Mucosa of stomach (tissue), 1 donor: ENCODE results near the gene EPHB1.

Source experiments
- H3K27me3 ChIP-seq: one replicate; pipeline ENCODE4 v1.7.0; 2013; ENCODE audit warnings: mild to moderate bottlenecking, low read length; ENCODE audit not compliant: control insufficient read depth, insufficient read depth
- H3K36me3 ChIP-seq: one replicate; pipeline ENCODE4 v1.7.0; 2013; ENCODE audit warnings: low read length; ENCODE audit not compliant: control insufficient read depth, insufficient read depth
- H3K4me1 ChIP-seq: one replicate; pipeline ENCODE4 v1.7.0; 2013; ENCODE audit warnings: mild to moderate bottlenecking, low read length; ENCODE audit not compliant: control insufficient read depth, insufficient read depth
- H3K4me3 ChIP-seq: one replicate; pipeline ENCODE4 v1.7.0; 2013; ENCODE audit warnings: low read length
- H3K9ac ChIP-seq: one replicate; pipeline ENCODE4 v1.7.0; 2013; ENCODE audit warnings: mild to moderate bottlenecking, low read length, moderate library complexity
- H3K9me3 ChIP-seq: one replicate; pipeline ENCODE4 v1.7.0; 2013; ENCODE audit warnings: mild to moderate bottlenecking, low read length, moderate library complexity; ENCODE audit not compliant: control insufficient read depth
- donor health status: Pancreatic carcinoma.

Gene EPHB1

DNA sequence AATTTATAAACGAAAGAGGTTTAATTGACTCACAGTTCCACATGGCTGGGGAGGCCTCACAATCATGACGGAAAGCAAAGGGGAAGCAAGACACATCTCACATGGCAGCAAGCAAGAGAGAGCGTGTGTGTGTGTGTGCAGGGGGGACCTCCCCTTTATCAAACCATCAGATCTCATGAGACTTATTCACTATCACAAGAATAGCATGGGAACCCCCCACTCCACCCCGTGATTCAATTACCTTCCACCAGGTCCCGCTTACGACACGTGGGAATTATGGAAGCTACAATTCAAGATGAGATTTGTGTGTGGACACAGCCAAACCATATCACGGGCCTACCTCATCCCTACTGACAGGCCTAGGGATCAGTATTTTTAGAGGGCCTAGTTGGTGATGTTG is 3.1 kb upstream of the EPHB1 start:
- Histone ChIP-seq H3K9ac (no peak overlapping the region), H3K9me3 (no peaks in the 10 kb centered on the region), H3K4me3 (no peak overlapping the region), H3K4me1 (peaks cover 11% of the 10 kb centered on the region), H3K36me3 (no peaks in the 10 kb centered on the region), H3K27me3 (peaks cover 20% of the 10 kb centered on the region)

DNA sequence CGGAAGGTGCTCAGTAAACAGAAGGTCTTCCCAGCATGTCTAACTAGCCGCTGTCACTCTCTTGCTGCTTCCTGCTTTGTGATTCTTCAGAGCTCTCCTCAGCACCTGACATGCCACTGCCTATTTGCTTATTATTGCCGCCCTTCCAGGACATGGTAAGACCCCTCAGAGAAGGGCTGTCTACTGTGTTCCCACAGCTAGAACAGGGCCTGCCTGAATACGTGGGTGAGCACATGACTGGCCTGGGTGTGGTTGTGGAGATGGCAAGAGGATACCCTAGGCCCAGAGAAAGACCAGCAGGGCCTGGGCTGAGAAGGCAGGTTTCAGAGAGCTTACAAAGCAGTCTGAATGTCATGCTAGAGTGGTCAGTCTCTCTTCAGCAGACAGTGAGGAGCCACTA is 2.4 kb upstream of the EPHB1 start:
- no peaks in the 10 kb centered on the region for H3K9me3 ChIP-seq
- peaks cover 11% of the 10 kb centered on the region for H3K4me1 ChIP-seq
- H3K36me3 ChIP-seq, result no peaks in the 10 kb centered on the region

DNA sequence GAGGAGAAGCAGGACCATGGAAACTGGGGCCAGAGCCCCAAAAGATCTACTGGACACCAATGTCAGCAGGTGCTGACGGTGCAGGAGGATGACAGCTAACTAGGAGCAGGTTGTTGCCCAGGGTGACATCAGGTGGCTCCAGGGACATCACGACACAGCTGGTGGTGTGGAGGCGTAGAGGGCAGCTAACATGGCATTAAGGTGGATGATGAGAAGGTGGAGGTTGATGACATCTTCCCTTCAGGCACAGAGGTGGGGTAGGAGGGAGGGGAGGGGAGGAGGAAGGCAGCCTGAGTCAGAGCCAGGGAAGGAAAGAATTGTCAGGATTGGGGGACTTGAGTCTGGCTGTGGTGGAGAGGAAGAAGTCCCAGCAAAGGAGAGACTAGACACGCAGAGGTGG is 1.5 kb upstream of the EPHB1 start:
- no peak overlapping the region for H3K9ac ChIP-seq
- H3K27me3 ChIP-seq, result peaks cover 36% of the 10 kb centered on the region
- no peaks in the 10 kb centered on the region for H3K9me3 ChIP-seq

More for the DNA sequence above, 2.4 kb upstream of the EPHB1 start:
- Histone ChIP-seq H3K9ac (no peak overlapping the region), H3K27me3 (peaks cover 28% of the 10 kb centered on the region), H3K4me3 (no peak overlapping the region)

DNA sequence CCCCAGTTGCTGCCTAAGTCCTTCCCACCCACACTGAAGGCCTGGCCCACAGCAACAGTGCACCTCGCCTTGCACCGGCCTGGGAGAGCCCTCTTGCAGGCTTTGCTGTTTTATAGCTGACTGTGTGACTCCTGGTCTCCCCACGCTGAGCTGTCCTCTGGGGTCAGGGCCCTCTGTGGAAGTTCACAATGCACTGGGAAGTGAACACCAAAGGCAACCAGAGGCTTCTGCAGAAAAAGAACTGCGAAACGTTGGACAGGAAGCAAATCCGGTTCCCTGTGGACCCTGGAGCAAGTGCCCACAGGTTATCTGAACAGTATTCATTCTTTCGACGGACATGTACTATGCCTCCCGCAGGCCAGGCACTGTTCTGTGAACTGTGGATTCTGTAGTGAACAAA is 737 bp upstream of the EPHB1 start:
- Histone ChIP-seq H3K9me3 (no peaks in the 10 kb centered on the region), H3K4me1 (peaks cover 11% of the 10 kb centered on the region), H3K9ac (no peak overlapping the region), H3K4me3 (no peak overlapping the region), H3K36me3 (no peaks in the 10 kb centered on the region), H3K27me3 (peaks cover 41% of the 10 kb centered on the region)

More for the DNA sequence above, 1.5 kb upstream of the EPHB1 start:
- Histone ChIP-seq H3K4me3 (no peak overlapping the region), H3K4me1 (peaks cover 11% of the 10 kb centered on the region), H3K36me3 (no peaks in the 10 kb centered on the region)

DNA sequence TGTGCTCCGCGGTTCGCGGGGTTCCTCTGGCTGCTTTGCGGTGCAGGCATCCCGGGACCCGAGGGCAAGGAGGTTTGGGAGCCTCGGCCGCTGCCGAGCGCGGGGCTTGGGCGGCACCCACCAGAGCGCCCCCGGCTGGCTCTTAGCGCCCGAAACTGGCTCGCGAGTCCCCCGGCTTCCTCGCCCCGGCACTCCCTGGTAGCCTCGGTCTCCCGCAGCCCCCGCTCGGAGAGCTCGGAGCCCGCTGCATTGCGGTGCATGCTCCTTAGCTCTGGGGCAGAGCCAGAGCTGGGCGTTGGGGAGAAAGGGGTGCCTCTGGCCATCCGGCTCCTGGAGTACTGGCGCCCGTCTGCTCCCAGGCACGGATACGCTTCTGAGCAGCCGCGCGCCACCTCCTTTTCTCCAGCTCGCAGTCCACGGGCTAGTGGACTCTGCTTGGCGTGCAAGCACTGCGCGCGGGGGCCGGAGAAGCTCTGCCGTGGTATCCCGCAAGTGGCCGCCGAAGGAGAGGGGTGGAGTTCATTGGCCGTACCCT is 753 bp downstream of the EPHB1 start:
- Histone ChIP-seq H3K9me3 (no peaks in the 10 kb centered on the region), H3K9ac (no peak overlapping the region), H3K4me1 (peaks cover 11% of the 10 kb centered on the region), H3K27me3 (peaks cover 41% of the 10 kb centered on the region), H3K36me3 (no peaks in the 10 kb centered on the region), H3K4me3 (no peak overlapping the region)

DNA sequence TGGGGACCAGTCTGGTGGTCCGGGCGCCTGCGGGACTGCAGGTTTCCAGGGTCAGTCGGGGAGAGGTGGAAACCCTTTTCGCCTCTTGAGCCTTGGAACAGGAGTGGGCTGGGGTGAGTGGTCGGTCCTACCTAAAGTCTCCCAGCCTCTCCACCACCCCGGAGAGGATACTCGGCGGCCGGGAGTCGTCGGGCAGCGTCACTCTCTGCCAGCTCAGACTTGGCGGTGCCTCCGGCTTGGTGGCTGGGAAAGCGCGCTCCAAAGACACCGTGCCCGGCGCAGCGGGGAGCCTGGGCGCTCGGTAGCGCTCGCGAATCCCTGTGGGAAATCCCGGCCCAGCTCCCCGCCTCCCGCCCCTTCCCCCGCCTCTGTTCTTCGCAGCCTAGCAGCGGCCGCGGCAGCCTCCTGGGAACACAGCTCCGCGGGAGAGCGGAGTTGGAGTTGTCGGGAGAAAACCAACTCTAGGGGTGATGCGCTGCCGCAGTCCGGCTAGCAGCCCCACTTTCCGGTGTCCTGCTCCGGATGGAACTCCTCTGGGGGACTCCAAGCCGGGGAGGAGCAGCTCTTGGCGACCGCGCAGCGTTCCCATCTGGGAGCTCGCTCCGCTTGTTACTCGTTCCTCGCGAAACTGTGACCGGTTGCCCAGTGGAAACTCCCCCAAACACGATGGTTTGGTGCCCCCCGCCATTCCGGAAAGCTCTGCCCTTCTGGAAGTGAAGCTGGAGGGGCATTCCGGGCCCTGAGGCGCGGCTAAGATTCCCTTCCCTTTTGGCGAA is 1.4 kb downstream of the EPHB1 start:
- Histone ChIP-seq H3K4me3 (no peak overlapping the region), H3K9me3 (no peaks in the 10 kb centered on the region), H3K4me1 (peaks cover 11% of the 10 kb centered on the region), H3K36me3 (no peaks in the 10 kb centered on the region), H3K27me3 (peaks cover 41% of the 10 kb centered on the region), H3K9ac (no peak overlapping the region)

DNA sequence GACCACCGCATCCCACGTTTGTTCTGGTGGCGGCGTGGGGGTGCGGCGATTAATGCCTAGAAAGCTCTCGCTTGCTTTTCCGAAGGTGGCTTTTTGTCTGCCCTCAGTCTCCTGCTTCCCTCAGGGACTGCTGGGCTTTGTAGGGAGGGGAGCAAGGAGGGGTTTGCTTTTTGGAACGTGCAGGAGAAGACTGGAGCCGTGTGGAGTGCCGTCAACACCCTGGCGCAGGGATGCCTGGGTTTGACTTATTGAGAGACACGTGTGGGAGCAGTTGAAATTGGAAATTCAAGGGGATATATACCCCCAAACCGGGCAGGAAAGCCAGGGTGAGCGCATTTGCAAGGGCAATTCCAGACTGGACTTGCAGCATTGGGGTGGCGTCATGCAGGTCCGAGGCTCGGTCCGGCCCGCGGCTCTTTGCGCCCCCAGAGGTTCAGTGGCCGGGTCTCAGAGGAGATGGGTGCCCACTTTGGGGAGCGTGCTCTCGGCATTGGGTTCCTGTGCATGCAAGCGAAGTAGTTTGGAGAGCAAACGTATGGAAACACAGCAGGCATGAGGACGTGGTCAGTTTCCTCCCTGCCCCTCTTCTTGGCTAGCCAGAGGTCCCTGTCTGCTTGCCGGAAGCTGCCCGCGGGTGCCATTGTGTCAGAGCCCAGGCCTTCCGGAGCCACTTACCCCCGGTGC is 2.1 kb downstream of the EPHB1 start:
- Histone ChIP-seq H3K36me3 (no peaks in the 10 kb centered on the region), H3K9ac (no peak overlapping the region), H3K4me1 (peaks cover 11% of the 10 kb centered on the region), H3K27me3 (peaks cover 41% of the 10 kb centered on the region), H3K9me3 (no peaks in the 10 kb centered on the region), H3K4me3 (no peak overlapping the region)

DNA sequence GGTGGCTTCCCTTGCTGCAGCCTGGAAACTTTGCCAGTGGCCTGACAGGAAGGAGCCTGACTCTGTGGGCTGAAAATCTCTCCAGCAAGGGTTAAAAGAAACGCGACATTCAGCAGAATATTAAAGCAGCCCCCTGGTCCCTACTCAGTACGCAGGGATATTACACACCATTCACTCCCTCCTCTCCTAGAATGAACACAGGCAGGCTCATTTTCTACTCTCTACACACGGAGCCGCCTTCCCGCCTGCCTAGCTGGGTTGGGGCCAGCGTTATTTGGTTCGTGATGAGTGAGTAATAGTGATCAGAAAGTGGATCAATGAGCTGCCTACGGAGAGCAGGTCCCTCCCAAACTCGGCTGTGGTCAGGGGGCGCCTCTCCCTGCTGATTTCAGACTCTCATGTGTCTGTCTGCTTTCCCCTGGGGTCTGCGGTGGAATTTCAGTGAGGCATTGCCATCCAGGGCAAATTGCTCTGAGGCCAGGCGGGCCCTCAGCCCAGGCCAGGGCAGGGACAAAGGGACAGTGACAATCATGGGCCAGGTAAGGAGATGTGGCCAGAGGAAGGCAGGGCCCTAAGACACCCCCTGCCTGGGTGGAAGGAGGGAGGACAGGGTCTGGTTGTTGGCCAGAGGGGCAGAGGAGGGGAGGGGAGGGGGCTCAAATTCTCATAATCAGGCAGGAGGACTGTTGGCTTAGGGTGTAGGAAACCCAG is 2.8 kb downstream of the EPHB1 start:
- Histone ChIP-seq H3K4me3 (no peak overlapping the region), H3K4me1 (peaks cover 11% of the 10 kb centered on the region), H3K27me3 (peaks cover 41% of the 10 kb centered on the region), H3K9me3 (no peaks in the 10 kb centered on the region), H3K9ac (no peak overlapping the region), H3K36me3 (no peaks in the 10 kb centered on the region)

DNA sequence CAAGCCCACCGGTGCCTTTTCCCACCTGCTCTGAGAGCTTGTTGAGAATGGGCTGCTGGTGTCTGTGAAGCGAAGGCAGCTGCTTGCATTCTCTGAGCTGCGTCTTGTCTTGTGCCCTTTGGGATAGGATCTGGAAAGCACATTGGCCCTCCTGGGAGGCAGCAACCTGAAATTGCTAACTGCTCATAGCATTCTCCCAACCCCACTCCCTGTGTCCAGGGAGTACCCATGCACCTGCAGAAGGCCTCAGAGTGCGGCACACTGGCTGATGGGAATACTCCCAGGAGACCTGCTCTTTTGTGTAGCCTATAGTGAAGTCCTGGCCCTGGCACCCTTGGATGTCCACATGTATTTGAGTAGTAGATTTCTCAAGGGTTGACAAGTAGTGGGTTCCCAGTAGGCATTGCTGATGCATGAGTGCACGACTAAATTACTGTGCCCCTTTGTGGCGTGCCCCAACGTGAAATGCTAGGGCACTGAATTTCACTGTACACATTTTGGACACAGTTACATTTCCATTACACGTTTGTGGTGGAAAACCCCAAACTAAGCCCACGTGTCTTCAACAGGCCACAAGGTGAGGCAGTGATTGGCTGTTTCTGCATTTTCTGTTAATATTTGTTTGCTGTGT is 3.7 kb downstream of the EPHB1 start:
- Histone ChIP-seq H3K9me3 (no peaks in the 10 kb centered on the region), H3K36me3 (no peaks in the 10 kb centered on the region), H3K4me1 (peaks cover 11% of the 10 kb centered on the region), H3K27me3 (peaks cover 41% of the 10 kb centered on the region), H3K9ac (no peak overlapping the region), H3K4me3 (no peak overlapping the region)

DNA sequence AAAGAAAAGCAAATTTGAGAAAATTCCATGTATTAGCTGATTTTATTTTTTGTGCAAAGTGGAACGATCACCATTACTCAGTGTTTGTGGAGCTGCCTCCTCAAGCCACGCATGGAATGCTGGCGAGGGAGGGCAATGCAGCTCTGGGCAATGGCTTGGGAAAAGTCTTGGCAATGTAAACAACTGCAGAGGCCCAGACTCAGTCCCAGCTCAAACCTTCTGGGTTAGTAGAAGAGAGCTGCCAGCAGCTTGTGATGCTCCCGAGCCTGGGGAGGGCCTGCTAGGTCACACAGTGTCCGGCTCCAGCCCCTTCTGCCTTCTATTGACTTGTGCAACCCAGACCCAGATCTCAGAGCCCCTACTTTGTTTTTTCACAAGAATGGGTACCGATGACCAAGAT is 4.3 kb downstream of the EPHB1 start:
- Histone ChIP-seq H3K9me3 (no peaks in the 10 kb centered on the region), H3K4me1 (peaks cover 13% of the 10 kb centered on the region), H3K9ac (no peak overlapping the region), H3K4me3 (no peak overlapping the region), H3K36me3 (no peaks in the 10 kb centered on the region), H3K27me3 (peaks cover 41% of the 10 kb centered on the region)

DNA sequence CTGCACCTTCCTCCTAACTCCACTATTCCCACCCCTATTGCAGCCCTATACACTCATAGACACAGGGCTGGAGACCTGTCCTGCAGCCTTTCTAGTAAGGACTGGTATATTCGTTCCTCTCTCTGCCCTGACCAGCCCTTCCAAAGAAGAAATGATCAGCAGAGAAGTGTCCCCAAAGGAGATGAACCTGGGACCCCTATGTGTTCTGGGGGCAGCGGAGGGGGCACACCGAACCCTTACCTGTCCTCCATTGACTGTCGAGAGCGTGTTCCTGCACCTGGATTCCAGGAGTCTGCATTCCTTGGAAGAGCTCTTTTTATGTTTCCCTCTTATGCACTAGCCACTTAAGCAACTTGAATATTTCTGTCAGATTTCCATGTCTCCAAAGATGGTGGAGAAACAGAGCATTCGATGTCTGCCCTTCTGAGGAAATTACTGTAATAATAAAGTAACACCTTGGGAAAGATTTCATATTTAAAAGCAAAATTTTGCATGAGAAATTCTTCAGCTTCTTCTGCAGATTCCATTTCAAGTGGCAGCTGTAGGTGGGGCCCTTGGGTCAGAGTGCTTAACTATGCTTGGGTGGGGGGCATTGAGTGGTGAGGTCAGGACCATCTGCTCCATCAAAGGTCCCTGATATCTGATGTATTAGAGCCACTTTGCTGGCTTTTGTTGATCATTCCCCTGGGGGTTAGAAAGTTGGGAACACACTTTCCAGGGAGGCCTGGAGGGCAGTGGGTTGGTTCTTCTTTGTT is 6.3 kb downstream of the EPHB1 start:
- Histone ChIP-seq H3K4me3 (no peak overlapping the region), H3K9ac (no peak overlapping the region), H3K4me1 (peaks cover 7% of the 10 kb centered on the region), H3K27me3 (peaks cover 27% of the 10 kb centered on the region), H3K9me3 (no peaks in the 10 kb centered on the region), H3K36me3 (no peaks in the 10 kb centered on the region)
